GM12801 (cell line): ENCODE measurements around the gene LARP7.

Experiments used
- CTCF ChIP-seq: IDR thresholded peaks from one replicate; pipeline ENCODE4 v1.5.1; 2011; ENCODE audit warnings: control low read depth; ENCODE audit not compliant: insufficient read length; ENCODE audit errors: extremely low read depth

The LARP7 gene

DNA sequence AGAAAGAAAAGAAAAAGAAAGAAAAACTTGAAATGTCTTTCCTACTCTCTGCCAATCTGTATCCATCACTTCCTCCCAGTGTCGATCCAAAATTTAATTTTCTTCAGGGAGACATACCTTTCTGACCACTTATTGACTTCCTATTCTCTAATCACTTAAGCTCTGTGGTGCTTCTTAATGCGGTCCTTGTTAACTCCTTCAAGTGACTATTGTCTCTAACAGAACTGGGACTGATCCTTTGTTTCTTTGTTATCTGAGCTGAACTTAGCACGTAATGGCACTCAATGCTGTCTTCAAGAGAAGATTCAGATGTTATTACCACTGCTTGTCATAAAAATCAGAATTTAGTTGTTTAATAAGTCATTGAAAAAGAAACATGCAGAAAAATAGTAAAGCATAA is 31.2 kb downstream of the LARP7 start:
- no peak for TF ChIP-seq CTCF

DNA sequence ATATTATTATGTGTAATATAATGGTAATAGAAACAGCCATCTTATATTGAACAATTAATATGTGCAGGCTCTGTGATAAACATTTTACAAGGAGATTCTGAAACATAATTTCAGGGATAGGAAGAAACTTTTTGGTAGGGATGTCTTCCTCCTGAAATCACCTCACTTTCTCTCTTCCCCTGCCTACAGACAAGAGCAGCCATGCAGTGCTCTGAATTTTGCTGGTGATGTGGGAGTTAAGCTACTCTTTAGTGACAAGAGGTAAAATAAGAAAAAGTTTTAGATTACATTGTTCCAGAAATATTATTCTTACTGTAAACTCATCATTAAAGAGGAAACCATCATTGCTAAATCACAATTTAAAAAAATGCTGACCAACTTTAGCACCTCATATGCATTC is 36.1 kb downstream of the LARP7 start:
- TF ChIP-seq CTCF: no peak

DNA sequence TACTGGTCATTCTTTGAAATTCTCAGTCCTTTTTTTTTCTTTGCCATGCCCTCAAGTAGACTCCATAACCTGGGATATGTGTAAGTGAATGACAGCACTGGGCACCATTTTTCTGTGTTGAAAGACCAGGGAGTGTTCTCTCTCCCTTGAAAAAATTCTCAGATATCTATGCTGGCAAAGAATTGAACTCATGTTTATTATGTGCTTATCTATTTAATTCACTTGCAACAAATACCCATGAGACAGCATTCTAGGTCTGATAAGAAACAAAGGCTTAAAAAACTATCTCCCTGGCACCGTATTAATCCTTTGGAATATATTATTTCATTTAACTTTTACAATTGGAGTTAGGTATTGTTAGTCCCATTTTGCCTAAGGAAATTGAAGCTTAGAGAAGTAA is 36.7 kb downstream of the LARP7 start:
- TF ChIP-seq CTCF: no peak

- no peak for TF ChIP-seq CTCF
Observed at GRCh38 chr4:112674376-112674775, 37.4 kb downstream of the LARP7 start.

GRCh38 chr4:112677519-112678091 is 40.7 kb downstream of the LARP7 start:
- no peak for TF ChIP-seq CTCF

DNA sequence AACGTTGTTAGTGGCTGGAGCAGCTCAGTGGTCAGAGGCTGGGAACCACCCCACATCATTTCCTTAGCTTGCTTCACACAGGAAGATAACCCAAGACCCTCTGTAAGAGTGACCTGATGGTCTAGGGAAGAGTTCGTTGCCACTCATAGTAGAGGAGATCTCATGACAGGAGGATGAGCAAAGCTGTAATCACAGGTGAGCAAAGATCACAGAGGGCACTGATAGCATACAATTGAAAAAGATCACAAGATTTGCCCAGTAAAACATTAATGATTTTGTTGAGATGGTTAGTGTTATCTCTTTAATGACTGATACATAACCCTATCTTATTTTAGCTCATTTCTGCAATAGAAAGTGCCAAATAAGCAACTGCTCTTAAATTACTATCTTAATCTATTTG is 44.1 kb downstream of the LARP7 start:
- no peak for TF ChIP-seq CTCF

GRCh38 chr4:112693507-112693906 is 56.6 kb downstream of the LARP7 start:
- TF ChIP-seq CTCF: no peak

GRCh38 chr4:112700679-112701078 is 63.7 kb downstream of the LARP7 start:
- TF ChIP-seq CTCF: no peak
